ENCODE data around the gene VPS13D. TPM values are rescaled to one million over a fixed set of nuclear protein-coding genes. Genes with fewer than 3 reads are reported as not detected.

VPS13D gene
- total RNA-seq, 1 experiment from 2014 or later: 30.7 TPM

- Histone ChIP-seq H3K9ac (ENCODE audit: low read length) (no peak overlapping the region), H3K36me3 (ENCODE audit: low read depth, low read length) (no peaks in the 10 kb centered on the region), H3K27ac (ENCODE audit: low read length) (no peak overlapping the region), H3K27me3 (ENCODE audit: low read length) (no peaks in the 10 kb centered on the region), H3K9me2 (replicated peaks; ENCODE audit: low read length) (no peaks in the 10 kb centered on the region), H4K20me1 (ENCODE audit: low read length) (no peaks in the 10 kb centered on the region), H3F3A (ENCODE audit: low read length, unreplicated experiment) (no peaks in the 10 kb centered on the region), H3K4me3 (ENCODE audit: low read length) (no peak overlapping the region), H2AFZ (ENCODE audit: low read length) (no peak overlapping the region), H3K4me1 (ENCODE audit: insufficient read depth, low read length) (no peaks in the 10 kb centered on the region), H3K9me3 (ENCODE audit: low read length) (no peaks in the 10 kb centered on the region), H3K79me2 (ENCODE audit: low read length) (no peaks in the 10 kb centered on the region), H3K4me2 (ENCODE audit: low read length) (no peak overlapping the region)
- intact Hi-C loops (cut with micrococcal nuclease): no loop called here
- TF ChIP-seq EZH2 (IDR thresholded peaks at IDR 0.05; ENCODE audit: low read length, unreplicated experiment): no peak
- TF ChIP-seq, protein P1, sequence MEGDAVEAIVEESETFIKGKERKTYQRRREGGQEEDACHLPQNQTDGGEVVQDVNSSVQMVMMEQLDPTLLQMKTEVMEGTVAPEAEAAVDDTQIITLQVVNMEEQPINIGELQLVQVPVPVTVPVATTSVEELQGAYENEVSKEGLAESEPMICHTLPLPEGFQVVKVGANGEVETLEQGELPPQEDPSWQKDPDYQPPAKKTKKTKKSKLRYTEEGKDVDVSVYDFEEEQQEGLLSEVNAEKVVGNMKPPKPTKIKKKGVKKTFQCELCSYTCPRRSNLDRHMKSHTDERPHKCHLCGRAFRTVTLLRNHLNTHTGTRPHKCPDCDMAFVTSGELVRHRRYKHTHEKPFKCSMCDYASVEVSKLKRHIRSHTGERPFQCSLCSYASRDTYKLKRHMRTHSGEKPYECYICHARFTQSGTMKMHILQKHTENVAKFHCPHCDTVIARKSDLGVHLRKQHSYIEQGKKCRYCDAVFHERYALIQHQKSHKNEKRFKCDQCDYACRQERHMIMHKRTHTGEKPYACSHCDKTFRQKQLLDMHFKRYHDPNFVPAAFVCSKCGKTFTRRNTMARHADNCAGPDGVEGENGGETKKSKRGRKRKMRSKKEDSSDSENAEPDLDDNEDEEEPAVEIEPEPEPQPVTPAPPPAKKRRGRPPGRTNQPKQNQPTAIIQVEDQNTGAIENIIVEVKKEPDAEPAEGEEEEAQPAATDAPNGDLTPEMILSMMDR (conservative IDR thresholded peaks at IDR 0.05; ENCODE audit: low read depth, low read length): no peak
- TF ChIP-seq EZH2phosphoT487 (IDR thresholded peaks at IDR 0.05; ENCODE audit: borderline replicate concordance, low read length): no peak
- POLR2A ChIA-PET (ENCODE audit: unreplicated experiment): no interaction called here
- CTCF ChIA-PET: interaction anchor here (0.5 kb wide), 1 partner anchor 41 kb away, joined by 5 read pairs; no protein-coding TSS in a partner anchor
- ATAC-seq (peak; percentile 20; the same call in 1 of the 2 replicates), DNase-seq (no peak)
- BruUV-seq (replicated peaks): no TSS peak
Observed at GRCh38 chr1:12188657-12189327, 41.0 kb upstream of the VPS13D start.

GRCh38 chr1:12189328-12189682, 40.5 kb upstream of the VPS13D start:
- CTCF ChIA-PET: interaction anchor here (0.5 kb wide), 1 partner anchor 41 kb away, joined by 5 read pairs; no protein-coding TSS in a partner anchor
- no peaks in the 10 kb centered on the region for H3K4me1 ChIP-seq (ENCODE audit: insufficient read depth, low read length)
- ATAC-seq: no peak

More at GRCh38 chr1:12189328-12189682, 40.5 kb upstream of the VPS13D start:
- no peak overlapping the region for H3K9ac ChIP-seq (ENCODE audit: low read length)
- POLR2A ChIA-PET (ENCODE audit: unreplicated experiment): no interaction called here
- DNase-seq: no peak
- intact Hi-C loops (cut with micrococcal nuclease): no loop called here
- no peaks in the 10 kb centered on the region for H3K27me3 ChIP-seq (ENCODE audit: low read length)
- H3K79me2 ChIP-seq (ENCODE audit: low read length): no peaks in the 10 kb centered on the region
- no peaks in the 10 kb centered on the region for H3K36me3 ChIP-seq (ENCODE audit: low read depth, low read length)
- H3K4me2 ChIP-seq (ENCODE audit: low read length): no peak overlapping the region
- H4K20me1 ChIP-seq (ENCODE audit: low read length): no peaks in the 10 kb centered on the region
- no TSS peak for BruUV-seq (replicated peaks)
- H2AFZ ChIP-seq (ENCODE audit: low read length): no peak overlapping the region
- H3K27ac ChIP-seq (ENCODE audit: low read length): no peak overlapping the region
- H3K4me3 ChIP-seq (ENCODE audit: low read length): no peak overlapping the region
- no peaks in the 10 kb centered on the region for H3K9me3 ChIP-seq (ENCODE audit: low read length)
- H3K9me2 ChIP-seq (replicated peaks; ENCODE audit: low read length): no peaks in the 10 kb centered on the region
- no peaks in the 10 kb centered on the region for H3F3A ChIP-seq (ENCODE audit: low read length, unreplicated experiment)
- TF ChIP-seq EZH2 (IDR thresholded peaks at IDR 0.05; ENCODE audit: low read length, unreplicated experiment) (no peak), EZH2phosphoT487 (IDR thresholded peaks at IDR 0.05; ENCODE audit: borderline replicate concordance, low read length) (no peak)
- TF ChIP-seq, protein P1 (conservative IDR thresholded peaks at IDR 0.05; ENCODE audit: low read depth, low read length): no peak

Data from PC-3 (cell line).